COLO829 (cell line): ENCODE measurements around the gene ADARB2.

Source experiments
- DNase-seq: peaks from one replicate; pipeline ENCODE4 v3.0.0; 2012; ENCODE audit warnings: low spot score

The ADARB2 gene

GRCh38 chr10:1315178-1315577, 422.1 kb downstream of the ADARB2 start:
- no peak for DNase-seq

DNA sequence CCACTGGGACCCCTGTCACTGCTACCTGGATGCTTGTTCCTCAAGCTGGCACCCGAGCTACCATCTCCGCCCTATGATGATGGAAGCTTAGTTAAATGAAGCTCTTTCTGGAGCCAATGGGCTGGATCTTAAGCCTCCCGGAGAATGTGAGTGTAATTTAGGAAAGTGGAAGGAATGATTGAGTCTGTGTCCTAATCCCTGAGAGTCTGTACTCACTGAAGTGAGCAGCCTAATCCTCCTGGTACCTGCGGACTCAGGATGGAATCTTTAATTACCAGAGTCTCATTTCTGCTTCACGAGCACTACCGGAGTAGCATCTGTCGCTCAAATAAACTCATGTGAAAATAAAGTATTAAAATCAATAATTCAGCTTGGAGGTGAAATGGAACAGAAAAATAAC, 425.6 kb downstream of the ADARB2 start:
- no peak for DNase-seq

- DNase-seq = no peak
These were observed 427.0 kb downstream of the ADARB2 start for GRCh38 chr10:1310271-1310789.

GRCh38 chr10:1309617-1310270, 427.6 kb downstream of the ADARB2 start:
- no peak for DNase-seq

- no peak for DNase-seq
These were observed 428.2 kb downstream of the ADARB2 start for GRCh38 chr10:1308962-1309616.

GRCh38 chr10:1308173-1308961, 429.0 kb downstream of the ADARB2 start:
- DNase-seq = no peak

GRCh38 chr10:1301143-1301542, 436.2 kb downstream of the ADARB2 start:
- DNase-seq = no peak

GRCh38 chr10:1300218-1300617, 437.1 kb downstream of the ADARB2 start:
- DNase-seq = no peak

DNA sequence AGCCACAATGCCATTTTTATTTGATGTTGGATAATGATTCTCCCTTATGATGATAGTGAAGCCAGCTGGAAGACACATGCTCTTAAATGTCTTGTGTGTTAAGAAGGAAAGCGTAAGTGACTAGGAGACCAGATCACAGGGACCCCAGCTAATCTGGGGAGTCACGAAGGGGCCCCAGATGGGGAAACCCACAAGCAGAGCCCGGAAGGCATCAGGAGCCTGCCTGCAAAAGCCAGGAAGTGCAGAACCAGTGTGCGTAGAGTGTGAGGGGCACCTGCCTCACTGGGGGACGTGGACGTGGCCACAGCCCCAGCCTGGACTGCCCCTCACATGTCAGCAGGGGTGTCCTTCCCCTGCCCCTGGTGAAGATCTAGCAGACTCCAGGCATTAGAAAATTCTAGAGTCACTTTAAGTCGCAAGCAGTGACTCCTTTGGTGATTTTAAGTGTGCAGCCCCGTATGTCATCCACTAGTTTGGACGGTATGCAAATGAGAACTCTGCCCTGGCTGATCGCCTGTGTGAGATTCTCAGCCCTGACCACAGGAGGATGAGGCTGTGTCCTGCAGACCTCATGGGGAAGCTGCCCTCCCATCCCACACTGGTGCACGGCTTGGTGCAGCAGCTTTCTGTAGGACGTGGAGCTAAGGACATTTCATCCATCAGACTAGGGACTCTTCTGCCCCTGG, 438.1 kb downstream of the ADARB2 start:
- DNase-seq = no peak

DNA sequence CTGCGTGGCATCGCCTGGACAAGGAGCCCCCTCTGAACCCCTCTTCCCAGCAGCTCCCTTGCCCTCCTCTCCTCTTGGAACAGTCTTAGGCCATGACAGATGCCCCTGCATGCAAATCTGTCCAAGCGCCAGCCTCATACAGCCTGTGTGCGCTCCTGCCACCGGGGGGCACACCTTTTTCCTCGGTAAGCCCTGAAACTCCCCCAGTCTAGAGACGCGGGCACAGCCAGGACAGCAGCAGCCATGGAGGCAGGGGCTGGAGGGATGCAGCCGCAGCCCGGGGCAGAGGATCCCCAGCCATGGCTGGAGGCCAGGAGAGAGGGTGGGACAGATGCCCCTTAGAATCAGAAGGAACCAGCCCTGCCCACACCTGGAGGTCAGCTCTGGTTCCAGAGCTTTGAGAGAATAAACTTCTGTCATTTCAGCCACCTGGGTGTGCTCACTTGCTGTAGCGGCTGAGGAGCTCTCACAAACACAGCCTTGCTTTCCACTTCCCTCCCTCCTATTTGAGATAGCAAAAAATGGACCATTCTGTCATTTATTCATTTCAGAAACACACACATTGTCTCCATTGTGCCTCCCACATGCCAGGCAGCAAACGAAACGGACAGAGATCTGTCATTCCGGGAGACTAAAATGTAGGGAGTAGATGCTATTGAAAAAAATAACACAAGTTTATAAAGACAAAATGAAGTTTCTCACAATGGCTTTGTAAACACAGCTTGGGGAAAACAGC, 439.6 kb downstream of the ADARB2 start:
- DNase-seq = no peak

DNA sequence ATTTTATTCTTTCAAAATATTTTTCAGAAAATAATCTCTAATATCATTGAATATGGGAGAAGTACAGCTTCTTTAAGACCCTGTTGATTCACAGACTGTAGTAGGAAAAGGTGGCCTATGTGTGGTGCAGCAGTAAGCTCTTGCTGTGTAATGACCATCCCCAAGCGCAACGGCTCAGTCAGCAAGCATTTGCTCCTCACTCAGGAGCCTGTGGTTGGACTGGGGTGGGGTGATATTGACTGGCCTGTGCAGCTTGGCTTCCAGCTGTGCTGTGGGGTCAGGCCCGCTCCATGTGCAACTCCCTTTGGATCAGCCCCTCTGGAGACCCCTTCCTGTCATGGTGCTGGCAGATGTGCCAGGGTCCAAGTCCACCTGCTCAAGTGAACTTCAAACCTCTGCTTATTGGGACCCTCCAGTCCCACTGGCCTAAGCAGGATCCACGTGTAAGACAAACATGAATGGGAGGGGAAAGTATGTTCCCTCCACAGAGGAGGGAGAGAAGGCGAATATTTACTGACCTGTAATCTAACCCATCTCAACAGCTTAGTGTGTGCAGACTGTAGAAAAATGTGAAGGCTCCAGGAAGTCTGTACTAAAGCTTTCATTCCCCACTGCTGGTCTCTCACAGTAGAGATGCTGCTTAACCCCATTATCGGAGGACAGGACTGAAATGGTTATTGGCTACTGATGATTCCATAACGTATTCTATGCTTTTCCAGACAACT, 441.4 kb downstream of the ADARB2 start:
- no peak for DNase-seq

- no peak for DNase-seq
These were observed 442.6 kb downstream of the ADARB2 start for GRCh38 chr10:1294748-1295147.

GRCh38 chr10:1293636-1294435, 443.5 kb downstream of the ADARB2 start:
- DNase-seq = no peak

GRCh38 chr10:1293157-1293556, 444.2 kb downstream of the ADARB2 start:
- DNase-seq = no peak

- no peak for DNase-seq
These were observed 444.7 kb downstream of the ADARB2 start for GRCh38 chr10:1292611-1293031.

GRCh38 chr10:1291178-1292090, 445.9 kb downstream of the ADARB2 start:
- DNase-seq = no peak

DNA sequence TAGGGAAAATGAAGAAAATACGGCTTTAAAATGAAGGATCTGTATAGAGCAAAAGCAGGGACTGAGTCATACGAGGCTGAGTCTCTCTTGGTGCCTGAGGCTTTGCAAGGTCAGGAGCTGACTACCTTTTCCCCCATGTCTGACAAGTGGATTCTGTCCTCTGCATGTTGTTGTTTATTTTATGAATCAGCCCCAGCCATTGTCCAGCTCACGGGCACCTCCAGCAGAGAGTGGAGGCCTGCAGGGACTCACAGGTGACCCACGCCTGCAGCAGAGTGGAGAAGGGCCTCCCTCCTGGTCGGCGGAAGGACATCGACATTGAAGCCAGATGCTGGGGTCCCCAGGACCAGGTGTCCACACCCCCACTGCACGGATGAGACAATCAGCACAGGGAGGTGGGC, 447.3 kb downstream of the ADARB2 start:
- no peak for DNase-seq

- DNase-seq = no peak
These were observed 447.7 kb downstream of the ADARB2 start for GRCh38 chr10:1289591-1289990.

- no peak for DNase-seq
These were observed 449.3 kb downstream of the ADARB2 start for GRCh38 chr10:1287971-1288401.
